GM12892 (cell line): Measurements from ENCODE around the gene PPP1CA.

Source experiments
- POLR2A ChIP-seq: IDR thresholded peaks from 2 replicates; pipeline ENCODE4 v1.6.1; 2011; ENCODE audit warnings: low read depth, low read length, control low read depth
- TAF1 ChIP-seq: IDR thresholded peaks from 2 replicates; pipeline ENCODE4 v1.6.1; 2011; ENCODE audit warnings: low read depth, mild to moderate bottlenecking, control low read depth, low read length, borderline replicate concordance

- TF ChIP-seq POLR2A (no peak), TAF1 (no peak)
These were observed 28.1 kb upstream of the PPP1CA start for GRCh38 chr11:67429722-67430121.
